Transverse colon (tissue), 3 donors: ENCODE data around the gene RPTOR.

Experiments used
- CTCF ChIP-seq, 5 experiments: fragments of 200-600 bp in 3 of 5; fragments of 450-650 bp in 2 of 5; sonication (generic) in 3 of 5; IDR thresholded peaks; 1 replicate in 2 of 5; 2 replicates in 3 of 5; pipeline ENCODE4 v1.5.1; 2016 to 2017; ENCODE audit warnings: antibody characterized with exemption in 5 of 5, inconsistent platforms in 3 of 5, mild to moderate bottlenecking in 2 of 5, moderate library complexity in 1 of 5
- EP300 ChIP-seq: sonication (generic); formaldehyde crosslinking; IDR thresholded peaks from one replicate; pipeline ENCODE4 v1.6.1; 2017; ENCODE audit warnings: antibody characterized with exemption, low read depth
- POLR2A ChIP-seq: fragments of 450-650 bp; IDR thresholded peaks from one replicate; pipeline ENCODE4 v1.6.1; 2016; ENCODE audit warnings: antibody characterized with exemption, mild to moderate bottlenecking, moderate library complexity

- TF ChIP-seq CTCF (IDR thresholded peaks at IDR 0.05) = no peak
- no peak for TF ChIP-seq POLR2A
- TF ChIP-seq EP300 = no peak
Observed at GRCh38 chr17:80759377-80759673, 214.7 kb downstream of the RPTOR start.
